Measurements from ENCODE around the gene AK8. TPM values are rescaled to one million over a fixed set of nuclear protein-coding genes. Genes with fewer than 3 reads are reported as not detected.

AK8 gene
- total RNA-seq, 1 experiment from 2014 or later: 0.42 TPM

GRCh38 chr9:132857031-132857430, 21.1 kb downstream of the AK8 start:
- ChIA-PET CTCF (interaction anchor here (0.5 to 0.7 kb wide), 3 partner anchors 48 to 488 kb away, joined by 3 read pairs; no protein-coding TSS in a partner anchor), POLR2A (interaction anchor here (0.6 kb wide), 1 partner anchor 53 kb away, joined by 3 read pairs; no protein-coding TSS in a partner anchor)
- peaks cover 26% of the 10 kb centered on the region for H3K27me3 Mint-ChIP-seq (ENCODE audit: insufficient read depth, unreplicated experiment)
- no peaks in the 10 kb centered on the region for H3K36me3 Mint-ChIP-seq (ENCODE audit: insufficient read depth, unreplicated experiment)
- no peaks in the 10 kb centered on the region for H3K9me3 Mint-ChIP-seq (ENCODE audit: unreplicated experiment)
- peaks cover 5% of the 10 kb centered on the region for H3K4me1 Mint-ChIP-seq (ENCODE audit: insufficient read depth, unreplicated experiment)
- no peak for TF ChIP-seq CTCF (IDR thresholded peaks at IDR 0.05; ENCODE audit: unreplicated experiment)
- no TSS peak for BruUV-seq (replicated peaks)
- DNase-seq (ENCODE audit: unreplicated experiment): peak; percentile 22
- no peak overlapping the region for H3K4me3 Mint-ChIP-seq (ENCODE audit: unreplicated experiment)
- H3K27ac Mint-ChIP-seq (ENCODE audit: low read depth, unreplicated experiment): no peak overlapping the region
- intact Hi-C loops (cut with micrococcal nuclease): no loop called here

GRCh38 chr9:132855904-132856303, 22.2 kb downstream of the AK8 start:
- no peak for DNase-seq (ENCODE audit: unreplicated experiment)
- Mint-ChIP-seq H3K4me3 (ENCODE audit: unreplicated experiment) (no peak overlapping the region), H3K27me3 (ENCODE audit: insufficient read depth, unreplicated experiment) (peaks cover 34% of the 10 kb centered on the region), H3K27ac (ENCODE audit: low read depth, unreplicated experiment) (no peak overlapping the region), H3K36me3 (ENCODE audit: insufficient read depth, unreplicated experiment) (no peaks in the 10 kb centered on the region), H3K9me3 (ENCODE audit: unreplicated experiment) (no peaks in the 10 kb centered on the region), H3K4me1 (ENCODE audit: insufficient read depth, unreplicated experiment) (peaks cover 5% of the 10 kb centered on the region)
- no TSS peak for BruUV-seq (replicated peaks)
- intact Hi-C loops (cut with micrococcal nuclease): no loop called here
- ChIA-PET POLR2A (no interaction called here), CTCF (no interaction called here)
- no peak for TF ChIP-seq CTCF (IDR thresholded peaks at IDR 0.05; ENCODE audit: unreplicated experiment)

DNA sequence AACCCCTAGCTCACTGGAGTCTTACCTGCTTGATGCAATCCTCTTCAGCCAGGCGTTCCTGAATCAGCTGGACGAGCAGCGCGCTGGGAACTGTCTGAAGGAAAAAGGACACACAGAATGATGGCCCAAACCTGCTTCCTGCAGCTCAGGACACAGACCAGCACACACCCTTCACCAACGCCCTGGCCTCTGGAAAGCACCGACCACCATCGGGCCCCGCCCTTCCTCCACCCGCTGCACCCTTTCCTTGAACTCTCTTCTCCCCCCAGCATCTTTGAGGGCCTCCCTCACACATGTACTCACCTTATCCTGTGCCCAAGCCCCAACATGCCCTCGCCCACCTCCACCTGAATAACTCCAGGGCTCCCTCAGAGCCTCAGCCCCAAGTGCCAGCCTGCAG, 23.3 kb downstream of the AK8 start:
- Mint-ChIP-seq H3K27ac (ENCODE audit: low read depth, unreplicated experiment) (no peak overlapping the region), H3K4me1 (ENCODE audit: insufficient read depth, unreplicated experiment) (peaks cover 5% of the 10 kb centered on the region), H3K36me3 (ENCODE audit: insufficient read depth, unreplicated experiment) (no peaks in the 10 kb centered on the region), H3K4me3 (ENCODE audit: unreplicated experiment) (no peak overlapping the region), H3K27me3 (ENCODE audit: insufficient read depth, unreplicated experiment) (peaks cover 34% of the 10 kb centered on the region), H3K9me3 (ENCODE audit: unreplicated experiment) (no peaks in the 10 kb centered on the region)
- TF ChIP-seq CTCF (IDR thresholded peaks at IDR 0.05; ENCODE audit: unreplicated experiment): no peak
- ChIA-PET CTCF (interaction anchor here (0.6 to 1.7 kb wide), 2 partner anchors 48 to 67 kb away, joined by 3 to 5 read pairs; no protein-coding TSS in a partner anchor), POLR2A (no interaction called here)
- no TSS peak for BruUV-seq (replicated peaks)
- intact Hi-C loops (cut with micrococcal nuclease): no loop called here
- DNase-seq (ENCODE audit: unreplicated experiment): no peak

- CTCF ChIA-PET: interaction anchor here (0.6 kb wide), 1 partner anchor 279 kb away, joined by 5 read pairs; no protein-coding TSS in a partner anchor
- BruUV-seq (replicated peaks): no TSS peak
- H3K9me3 Mint-ChIP-seq (ENCODE audit: unreplicated experiment): no peaks in the 10 kb centered on the region
- intact Hi-C loops (cut with micrococcal nuclease): no loop called here
- DNase-seq (ENCODE audit: unreplicated experiment): no peak
- H3K27ac Mint-ChIP-seq (ENCODE audit: low read depth, unreplicated experiment): no peak overlapping the region
- no peak overlapping the region for H3K4me3 Mint-ChIP-seq (ENCODE audit: unreplicated experiment)
- POLR2A ChIA-PET: interaction anchor here (0.7 kb wide), 1 partner anchor 78 kb away, joined by 3 read pairs; no protein-coding TSS in a partner anchor
- H3K4me1 Mint-ChIP-seq (ENCODE audit: insufficient read depth, unreplicated experiment): peaks cover 5% of the 10 kb centered on the region
- H3K27me3 Mint-ChIP-seq (ENCODE audit: insufficient read depth, unreplicated experiment): peaks cover 34% of the 10 kb centered on the region
- no peaks in the 10 kb centered on the region for H3K36me3 Mint-ChIP-seq (ENCODE audit: insufficient read depth, unreplicated experiment)
- TF ChIP-seq CTCF (IDR thresholded peaks at IDR 0.05; ENCODE audit: unreplicated experiment): no peak
Measured at GRCh38 chr9:132853482-132853881, 24.6 kb downstream of the AK8 start.
